Stimulated activated CD4-positive, alpha-beta T cell treated with anti-CD3 and anti-CD28 coated beads, Interleukin-12 subunit alpha, Interleukin-12 subunit beta, amount 100 ng/mL, for 48 hours (primary cell): Measurements from ENCODE around the gene DCDC1.
"Not testable (repeated sequence)": the region's sequence is repeated elsewhere in the genome, so short reads cannot be mapped to it uniquely, and the experiment has no call there.

Source experiments
- DNase-seq, 3 donors: peaks; one replicate each; pipeline ENCODE4 v3.0.0-alpha.2; 2020; ENCODE audit warnings: low read depth in 2 of 3, low spot score in 1 of 3

DCDC1 gene

GRCh38 chr11:31337806-31338205 is 31.7 kb downstream of the DCDC1 start:
- no peak for DNase-seq

- no peak for DNase-seq
These were observed 40.8 kb downstream of the DCDC1 start for GRCh38 chr11:31328697-31329096.

- DNase-seq = no peak
These were observed 42.1 kb downstream of the DCDC1 start for GRCh38 chr11:31327417-31327816.

- no peak for DNase-seq
These were observed 42.9 kb downstream of the DCDC1 start for GRCh38 chr11:31326470-31327148.

- DNase-seq = no peak
These were observed 44.4 kb downstream of the DCDC1 start for GRCh38 chr11:31325160-31325559.

GRCh38 chr11:31323145-31323544 is 46.4 kb downstream of the DCDC1 start:
- no peak for DNase-seq

- DNase-seq = not testable (repeated sequence)
These were observed 48.0 kb downstream of the DCDC1 start for GRCh38 chr11:31321494-31321893.

GRCh38 chr11:31303644-31304180 is 65.8 kb downstream of the DCDC1 start:
- DNase-seq = no peak

- DNase-seq = no peak
These were observed 67.7 kb downstream of the DCDC1 start for GRCh38 chr11:31301549-31302510.

GRCh38 chr11:31295308-31295707 is 74.2 kb downstream of the DCDC1 start:
- no peak for DNase-seq

- DNase-seq = not testable (repeated sequence)
These were observed 96.0 kb downstream of the DCDC1 start for GRCh38 chr11:31273527-31273926.

- no peak for DNase-seq
These were observed 101.8 kb downstream of the DCDC1 start for GRCh38 chr11:31267720-31268119.

- DNase-seq = no peak
These were observed 104.7 kb downstream of the DCDC1 start for GRCh38 chr11:31264834-31265233.

GRCh38 chr11:31262761-31263160 is 106.8 kb downstream of the DCDC1 start:
- no peak for DNase-seq

- no peak for DNase-seq
These were observed 109.7 kb downstream of the DCDC1 start for GRCh38 chr11:31259797-31260196.

- DNase-seq = no peak
These were observed 115.1 kb downstream of the DCDC1 start for GRCh38 chr11:31254415-31254814.

- no peak for DNase-seq
These were observed 120.8 kb downstream of the DCDC1 start for GRCh38 chr11:31248768-31249167.

GRCh38 chr11:31247321-31247720 is 122.2 kb downstream of the DCDC1 start:
- no peak for DNase-seq

GRCh38 chr11:31246451-31247165 is 122.9 kb downstream of the DCDC1 start:
- no peak for DNase-seq

GRCh38 chr11:31243706-31244105 is 125.8 kb downstream of the DCDC1 start:
- no peak for DNase-seq

- peak in 1 of 3 donors; percentile 9 for DNase-seq
These were observed 129.1 kb downstream of the DCDC1 start for GRCh38 chr11:31240340-31240904.
